AG10803 (cell line): ENCODE measurements around the gene FRMD6.
"Not testable (repeated sequence)": the region's sequence is repeated elsewhere in the genome, so short reads cannot be mapped to it uniquely, and the experiment has no call there.

Experiments used
- DNase-seq: peaks from one replicate; pipeline ENCODE4 v3.0.0; 2010; ENCODE audit warnings: low read depth
- H3K4me3 ChIP-seq: 2 replicates; pipeline ENCODE4 v1.5.1; 2011; ENCODE audit warnings: mild to moderate bottlenecking, low read length, control low read depth
- CTCF ChIP-seq: conservative IDR thresholded peaks from 2 replicates; pipeline ENCODE4 v1.5.1; 2011; ENCODE audit warnings: mild to moderate bottlenecking, low read length, control low read depth, inconsistent platforms

Gene FRMD6

DNA sequence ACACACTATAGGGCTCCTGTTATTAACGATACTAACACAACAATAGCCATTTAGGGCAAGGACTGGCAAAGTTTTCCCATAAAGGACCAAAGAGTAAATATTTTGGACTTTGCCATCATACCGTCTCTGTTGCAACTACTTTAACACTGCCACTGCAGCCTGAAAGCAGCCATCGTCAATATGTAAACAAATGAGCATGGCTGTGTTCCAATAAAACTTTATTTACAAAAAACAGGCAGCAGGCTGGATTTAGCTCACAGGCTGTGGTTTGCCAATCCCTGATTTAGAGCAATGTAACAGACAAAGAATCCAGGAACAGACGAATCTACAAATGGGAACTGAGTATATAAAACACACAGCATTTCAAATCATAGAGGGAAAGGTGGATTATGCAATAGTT lies 84.1 kb downstream of the FRMD6 start:
- DNase-seq: no peak
- no peak overlapping the region for H3K4me3 ChIP-seq
- TF ChIP-seq CTCF: no peak

GRCh38 chr14:51738754-51739153 lies 87.0 kb downstream of the FRMD6 start:
- DNase-seq: no peak
- TF ChIP-seq CTCF: no peak
- H3K4me3 ChIP-seq: no peak overlapping the region

GRCh38 chr14:51743588-51744000 lies 91.9 kb downstream of the FRMD6 start:
- no peak overlapping the region for H3K4me3 ChIP-seq
- no peak for TF ChIP-seq CTCF
- DNase-seq: no peak

GRCh38 chr14:51744372-51745130 lies 92.8 kb downstream of the FRMD6 start:
- no peak for DNase-seq
- H3K4me3 ChIP-seq: no peak overlapping the region
- TF ChIP-seq CTCF: no peak

GRCh38 chr14:51746823-51747222 lies 95.1 kb downstream of the FRMD6 start:
- DNase-seq, H3K4me3 ChIP-seq: not testable (repeated sequence)

- no peak for DNase-seq
- no peak overlapping the region for H3K4me3 ChIP-seq
- no peak for TF ChIP-seq CTCF
These were observed 98.8 kb downstream of the FRMD6 start for GRCh38 chr14:51750542-51750941.

- DNase-seq, H3K4me3 ChIP-seq: not testable (repeated sequence)
These were observed 100.1 kb downstream of the FRMD6 start for GRCh38 chr14:51751611-51752345.

GRCh38 chr14:51757756-51758155 lies 106.0 kb downstream of the FRMD6 start:
- not testable (repeated sequence) for DNase-seq, H3K4me3 ChIP-seq

- TF ChIP-seq CTCF: no peak
- H3K4me3 ChIP-seq: no peak overlapping the region
- no peak for DNase-seq
These were observed 108.2 kb downstream of the FRMD6 start for GRCh38 chr14:51759950-51760349.

GRCh38 chr14:51765726-51766125 lies 114.0 kb downstream of the FRMD6 start:
- DNase-seq: peak; percentile 62

DNA sequence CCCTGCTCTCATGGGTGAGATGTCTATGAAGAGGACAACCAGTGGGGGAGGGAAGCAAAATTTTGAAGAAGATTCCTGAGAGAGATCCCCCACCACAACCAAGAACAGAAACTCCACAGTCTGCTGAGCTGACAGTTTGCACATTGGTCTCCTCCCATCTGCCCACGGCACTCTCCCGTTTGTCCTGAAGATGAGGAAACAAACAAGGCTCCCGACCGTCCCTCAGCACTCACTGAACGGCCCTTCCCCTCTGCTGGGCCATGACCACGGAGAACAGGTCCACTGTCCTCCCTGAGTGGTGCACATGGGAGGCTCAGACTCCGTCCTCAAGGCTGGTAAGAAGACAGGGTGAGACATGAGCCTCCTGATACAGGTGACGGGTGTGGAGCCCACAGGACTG lies 114.9 kb downstream of the FRMD6 start:
- not testable (repeated sequence) for H3K4me3 ChIP-seq, DNase-seq

More at GRCh38 chr14:51765726-51766125, 114.0 kb downstream of the FRMD6 start:
- not testable (repeated sequence) for H3K4me3 ChIP-seq

GRCh38 chr14:51769261-51769660 lies 117.6 kb downstream of the FRMD6 start:
- not testable (repeated sequence) for DNase-seq, H3K4me3 ChIP-seq
